Fibroblast of skin of abdomen (primary cell): ENCODE results near the gene RBP7. TPM values are rescaled to one million over a fixed set of nuclear protein-coding genes. Genes with fewer than 3 reads are reported as not detected.
"Not testable (repeated sequence)": the region's sequence is repeated elsewhere in the genome, so short reads cannot be mapped to it uniquely, and the experiment has no call there.

Experiments used
- DNase-seq: peaks from one replicate; pipeline ENCODE4 v3.0.0-alpha.2; 2013
- polyA plus RNA-seq, 2 experiments: library from polyadenylated mRNA; unstranded; fragments of 120-200 nt; gene quantifications; one replicate each; pipeline ENCODE4 v1.2.1, GENCODE V29; 2013; ENCODE audit not compliant: insufficient read length in 2 of 2

The RBP7 gene
- 0.39 TPM for polyA plus RNA-seq (2013, experiment 1 of 2; ENCODE audit: insufficient read length)
- 0.26 TPM for polyA plus RNA-seq (2013, experiment 2 of 2; ENCODE audit: insufficient read length)

GRCh38 chr1:9996624-9997582 lies at the start of gene RBP7:
Gene RBP7, plus strand, starts transcription at chr1:9997228. Its CDS starts 31 bp downstream, at chr1:9997259.
- DNase-seq: no peak

- no peak for DNase-seq
Measured at GRCh38 chr1:9957726-9958125, 39.3 kb upstream of the RBP7 start.

- no peak for DNase-seq
Measured at GRCh38 chr1:9960011-9960410, 37.0 kb upstream of the RBP7 start.

GRCh38 chr1:9960706-9961562 lies 36.1 kb upstream of the RBP7 start:
- no peak for DNase-seq

- no peak for DNase-seq
Measured at GRCh38 chr1:9984253-9984652, 12.8 kb upstream of the RBP7 start.

- no peak for DNase-seq
Measured at GRCh38 chr1:9985001-9985400, 12.0 kb upstream of the RBP7 start.

GRCh38 chr1:9989773-9990172 lies 7.3 kb upstream of the RBP7 start:
- DNase-seq: no peak

- no peak for DNase-seq
Measured at GRCh38 chr1:9990944-9991343, 6.1 kb upstream of the RBP7 start.

GRCh38 chr1:9992910-9993309 lies 4.1 kb upstream of the RBP7 start:
- no peak for DNase-seq

GRCh38 chr1:9993561-9994075 lies 3.4 kb upstream of the RBP7 start:
- DNase-seq: no peak

- DNase-seq: no peak
Measured at GRCh38 chr1:10001016-10001665, 4.1 kb downstream of the RBP7 start.

- DNase-seq: not testable (repeated sequence)
Measured at GRCh38 chr1:10005248-10005647, 8.2 kb downstream of the RBP7 start.

- DNase-seq: no peak
Measured at GRCh38 chr1:10007169-10007568, 10.1 kb downstream of the RBP7 start.

- DNase-seq: peak; percentile 50
Measured at GRCh38 chr1:10014016-10014415, 17.0 kb downstream of the RBP7 start.

GRCh38 chr1:10019561-10019960 lies 22.5 kb downstream of the RBP7 start:
- DNase-seq: peak; percentile 33

- no peak for DNase-seq
Measured at GRCh38 chr1:10020086-10020485, 23.1 kb downstream of the RBP7 start.

- DNase-seq: peak; percentile 70
Measured at GRCh38 chr1:10020678-10021077, 23.6 kb downstream of the RBP7 start.

GRCh38 chr1:10021992-10022391 lies 25.0 kb downstream of the RBP7 start:
- not testable (repeated sequence) for DNase-seq

- DNase-seq: no peak
Measured at GRCh38 chr1:10022656-10023055, 25.6 kb downstream of the RBP7 start.

- DNase-seq: no peak
Measured at GRCh38 chr1:10025354-10025753, 28.3 kb downstream of the RBP7 start.

- DNase-seq: no peak
Measured at GRCh38 chr1:10027027-10027426, 30.0 kb downstream of the RBP7 start.

- not testable (repeated sequence) for DNase-seq
Measured at GRCh38 chr1:10028956-10029500, 32.0 kb downstream of the RBP7 start.
